ENCODE measurements around the gene ZNF341. TPM values are rescaled to one million over a fixed set of nuclear protein-coding genes. Genes with fewer than 3 reads are reported as not detected.

ZNF341 gene
- total and polyA plus RNA-seq, 9 of the 15 experiments (the other 6 are each of a cell fraction or from before 2014, with no cell fraction given): 0.08 to 2.6 (median 1.0) TPM

DNA sequence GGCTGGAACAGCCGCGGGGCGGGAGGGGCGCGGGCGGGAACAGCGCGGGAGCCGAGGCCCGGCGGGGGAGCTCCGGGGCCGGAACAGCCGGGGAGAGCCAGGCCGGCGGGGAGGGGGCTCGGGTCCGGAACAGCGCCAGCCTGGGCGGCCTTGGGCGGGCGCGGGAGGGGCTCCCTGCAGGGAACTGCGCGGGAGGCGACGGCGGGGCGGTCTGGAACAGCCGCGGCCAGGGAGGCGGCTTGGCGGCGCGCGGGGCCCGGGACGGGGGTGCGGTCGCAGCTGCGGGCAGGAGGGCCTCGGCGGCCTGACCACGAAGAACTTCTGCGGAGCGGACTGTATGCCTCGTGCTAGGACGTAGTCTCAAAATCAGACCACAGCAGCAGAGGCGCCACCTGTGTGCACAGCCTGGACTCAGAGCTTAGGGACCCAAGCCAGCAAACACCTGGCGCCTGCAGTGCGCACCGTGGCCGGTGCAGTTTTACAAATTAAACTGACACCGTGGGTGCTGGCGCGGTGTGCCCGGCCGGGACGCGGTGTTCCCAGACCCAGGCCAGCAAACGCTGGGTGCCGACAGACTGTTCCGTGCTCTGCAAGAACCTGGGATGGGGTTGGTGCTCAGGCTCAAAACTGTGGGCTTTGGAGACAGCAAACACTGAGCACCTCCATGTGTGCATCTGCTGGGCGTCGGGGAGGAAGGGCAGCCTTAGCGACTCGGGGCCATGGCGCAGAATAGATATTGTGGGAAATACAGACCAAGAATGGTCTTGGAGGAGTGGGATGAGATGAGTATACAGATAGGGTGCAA, 572 bp downstream of the ZNF341 start (continued):
- TF ChIP-seq HMG20B (CRISPR knock-in tag; IDR thresholded peaks at IDR 0.05) (no peak), RBM22 (IDR thresholded peaks at IDR 0.05; ENCODE audit: low read depth, low read length, poor library complexity, severe bottlenecking) (no peak), CCNT2 (IDR thresholded peaks at IDR 0.05; ENCODE audit: borderline replicate concordance, extremely low read depth, insufficient read length, low read depth, low read length) (peak; percentile 96), ARID3B (CRISPR knock-in tag; IDR thresholded peaks at IDR 0.05; ENCODE audit: borderline replicate concordance) (no peak), ZNF512 (tag; IDR thresholded peaks at IDR 0.05) (no peak), ZNF586 (CRISPR knock-in tag; conservative IDR thresholded peaks at IDR 0.05) (no peak), GMEB1 (CRISPR knock-in tag; IDR thresholded peaks at IDR 0.05) (no peak), BMI1 (IDR thresholded peaks at IDR 0.05; ENCODE audit: low read length) (no peak), MEF2A (IDR thresholded peaks at IDR 0.05; ENCODE audit: control insufficient read depth, low read depth, low read length) (no peak), SP1 (CRISPR knock-in tag; IDR thresholded peaks at IDR 0.05) (no peak; the same call in 1 of the 2 replicates)
- TF ChIP-seq, protein P1, sequence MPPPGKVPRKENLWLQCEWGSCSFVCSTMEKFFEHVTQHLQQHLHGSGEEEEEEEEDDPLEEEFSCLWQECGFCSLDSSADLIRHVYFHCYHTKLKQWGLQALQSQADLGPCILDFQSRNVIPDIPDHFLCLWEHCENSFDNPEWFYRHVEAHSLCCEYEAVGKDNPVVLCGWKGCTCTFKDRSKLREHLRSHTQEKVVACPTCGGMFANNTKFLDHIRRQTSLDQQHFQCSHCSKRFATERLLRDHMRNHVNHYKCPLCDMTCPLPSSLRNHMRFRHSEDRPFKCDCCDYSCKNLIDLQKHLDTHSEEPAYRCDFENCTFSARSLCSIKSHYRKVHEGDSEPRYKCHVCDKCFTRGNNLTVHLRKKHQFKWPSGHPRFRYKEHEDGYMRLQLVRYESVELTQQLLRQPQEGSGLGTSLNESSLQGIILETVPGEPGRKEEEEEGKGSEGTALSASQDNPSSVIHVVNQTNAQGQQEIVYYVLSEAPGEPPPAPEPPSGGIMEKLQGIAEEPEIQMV (tag; conservative IDR thresholded peaks at IDR 0.05; ENCODE audit: low read depth): no peak
- TF ChIP-seq, protein P2, sequence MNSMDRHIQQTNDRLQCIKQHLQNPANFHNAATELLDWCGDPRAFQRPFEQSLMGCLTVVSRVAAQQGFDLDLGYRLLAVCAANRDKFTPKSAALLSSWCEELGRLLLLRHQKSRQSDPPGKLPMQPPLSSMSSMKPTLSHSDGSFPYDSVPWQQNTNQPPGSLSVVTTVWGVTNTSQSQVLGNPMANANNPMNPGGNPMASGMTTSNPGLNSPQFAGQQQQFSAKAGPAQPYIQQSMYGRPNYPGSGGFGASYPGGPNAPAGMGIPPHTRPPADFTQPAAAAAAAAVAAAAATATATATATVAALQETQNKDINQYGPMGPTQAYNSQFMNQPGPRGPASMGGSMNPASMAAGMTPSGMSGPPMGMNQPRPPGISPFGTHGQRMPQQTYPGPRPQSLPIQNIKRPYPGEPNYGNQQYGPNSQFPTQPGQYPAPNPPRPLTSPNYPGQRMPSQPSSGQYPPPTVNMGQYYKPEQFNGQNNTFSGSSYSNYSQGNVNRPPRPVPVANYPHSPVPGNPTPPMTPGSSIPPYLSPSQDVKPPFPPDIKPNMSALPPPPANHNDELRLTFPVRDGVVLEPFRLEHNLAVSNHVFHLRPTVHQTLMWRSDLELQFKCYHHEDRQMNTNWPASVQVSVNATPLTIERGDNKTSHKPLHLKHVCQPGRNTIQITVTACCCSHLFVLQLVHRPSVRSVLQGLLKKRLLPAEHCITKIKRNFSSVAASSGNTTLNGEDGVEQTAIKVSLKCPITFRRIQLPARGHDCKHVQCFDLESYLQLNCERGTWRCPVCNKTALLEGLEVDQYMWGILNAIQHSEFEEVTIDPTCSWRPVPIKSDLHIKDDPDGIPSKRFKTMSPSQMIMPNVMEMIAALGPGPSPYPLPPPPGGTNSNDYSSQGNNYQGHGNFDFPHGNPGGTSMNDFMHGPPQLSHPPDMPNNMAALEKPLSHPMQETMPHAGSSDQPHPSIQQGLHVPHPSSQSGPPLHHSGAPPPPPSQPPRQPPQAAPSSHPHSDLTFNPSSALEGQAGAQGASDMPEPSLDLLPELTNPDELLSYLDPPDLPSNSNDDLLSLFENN (IDR thresholded peaks at IDR 0.05; ENCODE audit: low read depth in 2 of 2, low read length in 2 of 2): peak in 1 of 2 experiments; percentile 39; a peak in 1 of 4 replicates
- TF ChIP-seq, protein P3, sequence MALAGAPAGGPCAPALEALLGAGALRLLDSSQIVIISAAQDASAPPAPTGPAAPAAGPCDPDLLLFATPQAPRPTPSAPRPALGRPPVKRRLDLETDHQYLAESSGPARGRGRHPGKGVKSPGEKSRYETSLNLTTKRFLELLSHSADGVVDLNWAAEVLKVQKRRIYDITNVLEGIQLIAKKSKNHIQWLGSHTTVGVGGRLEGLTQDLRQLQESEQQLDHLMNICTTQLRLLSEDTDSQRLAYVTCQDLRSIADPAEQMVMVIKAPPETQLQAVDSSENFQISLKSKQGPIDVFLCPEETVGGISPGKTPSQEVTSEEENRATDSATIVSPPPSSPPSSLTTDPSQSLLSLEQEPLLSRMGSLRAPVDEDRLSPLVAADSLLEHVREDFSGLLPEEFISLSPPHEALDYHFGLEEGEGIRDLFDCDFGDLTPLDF (CRISPR knock-in tag; IDR thresholded peaks at IDR 0.05): peak; percentile 60; the same call in 1 of the 2 replicates

Measured in K562 (cell line).